Sigmoid colon (tissue), 7 donors: ENCODE measurements around the gene TMPRSS12. TPM values are rescaled to one million over a fixed set of nuclear protein-coding genes. Genes with fewer than 3 reads are reported as not detected.
"Not testable (repeated sequence)": the region's sequence is repeated elsewhere in the genome, so short reads cannot be mapped to it uniquely, and the experiment has no call there.

Experiments
- DNase-seq: peaks from one replicate; pipeline ENCODE4 v3.0.0-alpha.2; 2019
- H3K27ac ChIP-seq, 4 donors: fragments of 200-600 bp; sonication (generic); one replicate each; pipeline ENCODE4 v1.5.1; 2016 to 2019; ENCODE audit warnings: mild to moderate bottlenecking in 1 of 4
- H3K27me3 ChIP-seq, 3 donors: fragments of 200-600 bp; sonication (generic); one replicate each; pipeline ENCODE4 v1.5.1; 2019; ENCODE audit warnings: mild to moderate bottlenecking in 1 of 3
- H3K36me3 ChIP-seq, 4 donors: fragments of 200-600 bp; sonication (generic); one replicate each; pipeline ENCODE4 v1.5.1; 2016 to 2019
- H3K4me1 ChIP-seq, 4 donors: fragments of 200-600 bp; sonication (generic); one replicate each; pipeline ENCODE4 v1.5.1; 2017 to 2019
- H3K4me3 ChIP-seq, 4 donors: fragments of 200-600 bp; sonication (generic); one replicate each; pipeline ENCODE4 v1.5.1; 2017 to 2019; ENCODE audit warnings: mild to moderate bottlenecking in 2 of 4, moderate library complexity in 1 of 4
- H3K9me3 ChIP-seq, 4 donors: fragments of 200-600 bp in 3 of 4; sonication (generic) in 3 of 4; one replicate each; pipeline versions ENCODE4 v1.5.1 to v1.6.1; 2013 to 2019
- CTCF ChIP-seq, 4 experiments: fragments of 450-650 bp in 3 of 4; fragments of 200-600 bp in 1 of 4; IDR thresholded peaks; one replicate each; pipeline ENCODE4 v1.5.1; 2016 to 2019; ENCODE audit warnings: antibody characterized with exemption in 4 of 4, mild to moderate bottlenecking in 3 of 4, moderate library complexity in 2 of 4
- EP300 ChIP-seq, 4 donors: sonication (generic); formaldehyde crosslinking; IDR thresholded peaks; one replicate each; pipeline ENCODE4 v1.6.1; 2017; ENCODE audit warnings: antibody characterized with exemption in 4 of 4
- POLR2A ChIP-seq, 2 donors: fragments of 450-650 bp; IDR thresholded peaks; one replicate each; pipeline ENCODE4 v1.6.1; 2016; ENCODE audit warnings: antibody characterized with exemption in 2 of 2, mild to moderate bottlenecking in 2 of 2, moderate library complexity in 2 of 2
- POLR2AphosphoS5 ChIP-seq, 4 donors: sonication (generic); formaldehyde crosslinking; IDR thresholded peaks; one replicate each; pipeline ENCODE4 v1.6.1; 2017; ENCODE audit warnings: antibody characterized with exemption in 4 of 4
- WGBS, 2 donors: extraction: QIAGEN DNeasy Blood & Tissue Kit; methylation state at CpG; one replicate each; pipeline ENCODE4 v1.1.7; 2013; 5-methylcytosine and 5-hydroxymethylcytosine counted together
- intact Hi-C: fragments of 100-400 bp; cut with DNase I; formaldehyde crosslinking; loops from one replicate; pipeline ENCODE4 v1.15.1; 2023
- polyA plus RNA-seq, 3 donors: library from polyadenylated mRNA; stranded (reverse); fragments of 200-250 nt; gene quantifications; one replicate each; pipeline ENCODE4 v1.2.3, GENCODE V29; 2013
- total RNA-seq, 4 donors: library from RNA; depleted of rRNA; stranded (reverse); fragments of >200 nt; gene quantifications; one replicate each; pipeline ENCODE4 v1.1.0, GENCODE V29; 2016
- donor health status: healthy with polysubstance abuse.
- donor health status: Bipolar disorder and iron deficiency.
- donor health status: healthy.

Gene TMPRSS12
- total and polyA plus RNA-seq, 7 donors = not detected

- Histone ChIP-seq H3K4me3 (no peak overlapping the region), H3K27me3 (no peaks in the 10 kb centered on the region), H3K9me3 (no peaks in the 10 kb centered on the region), H3K27ac (no peak overlapping the region), H3K4me1 (peaks cover 0 to 6% (median 2%) of the 10 kb centered on the region in 4 donors), H3K36me3 (peaks cover 0 to 51% (median 20%) of the 10 kb centered on the region in 4 donors)
- TF ChIP-seq POLR2A (IDR thresholded peaks at IDR 0.05) (no peak), POLR2AphosphoS5 (IDR thresholded peaks at IDR 0.05) (no peak), CTCF (IDR thresholded peaks at IDR 0.05) (no peak), EP300 (IDR thresholded peaks at IDR 0.05) (no peak)
- no peak for DNase-seq
- intact Hi-C loops = loop anchor here (5.0 to 10.0 kb wide), 2 partner anchors 53 to 265 kb away; partner anchors contain the start of gene CSRNP2
Measured at GRCh38 chr12:50820177-50820576, 22.5 kb upstream of the TMPRSS12 start.

- Histone ChIP-seq H3K9me3 (no peaks in the 10 kb centered on the region), H3K27me3 (no peaks in the 10 kb centered on the region), H3K4me1 (peaks cover 0 to 14% (median 9%) of the 10 kb centered on the region in 4 donors), H3K27ac (no peak overlapping the region), H3K36me3 (peaks cover 0 to 32% (median 4%) of the 10 kb centered on the region in 4 donors), H3K4me3 (no peak overlapping the region)
- WGBS, 2 donors = 91 to 97% methylated on average over 1 of the region's 1 CpG
- intact Hi-C loops = loop anchor here (5.0 to 10.0 kb wide), 2 partner anchors 55 to 263 kb away; partner anchors contain the start of gene CSRNP2
- TF ChIP-seq EP300 (IDR thresholded peaks at IDR 0.05) (no peak), POLR2A (IDR thresholded peaks at IDR 0.05) (no peak), POLR2AphosphoS5 (IDR thresholded peaks at IDR 0.05) (no peak), CTCF (IDR thresholded peaks at IDR 0.05) (no peak)
- DNase-seq = no peak
Measured at GRCh38 chr12:50822082-50822481, 20.6 kb upstream of the TMPRSS12 start.

DNA sequence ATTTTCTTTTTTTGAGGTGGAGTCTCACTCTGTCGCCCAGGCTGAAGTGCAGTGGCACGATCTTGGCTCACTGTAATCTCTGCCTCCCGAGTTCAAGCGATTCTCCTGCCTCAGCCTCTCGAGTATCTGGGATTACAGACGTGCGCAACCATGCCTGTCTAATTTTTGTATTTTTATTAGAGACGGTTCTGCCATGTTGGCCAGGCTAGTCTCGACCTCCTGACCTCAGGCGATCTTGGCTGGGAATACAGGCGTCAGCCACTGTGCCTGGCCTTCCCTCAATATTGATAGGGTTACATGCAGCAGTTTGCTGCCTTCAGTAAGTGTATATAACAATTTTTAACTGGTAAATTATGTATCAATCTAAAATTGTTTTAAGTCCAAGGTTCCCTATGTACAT is 19.0 kb upstream of the TMPRSS12 start:
- peaks cover 0 to 15% (median 0%) of the 10 kb centered on the region in 4 donors for H3K36me3 ChIP-seq
- not testable (repeated sequence) for DNase-seq, H3K4me3 ChIP-seq, H3K9me3 ChIP-seq, H3K27me3 ChIP-seq
- 90 to 93% methylated on average over 11 of the region's 11 CpGs for WGBS, 2 donors
- intact Hi-C loops = loop anchor here (2.0 to 10.0 kb wide), 3 partner anchors 56 to 261 kb away; partner anchors contain the start of gene CSRNP2
- H3K27ac ChIP-seq = peak overlapping the region in 1 of 4 donors; percentile 71
- peaks cover 0 to 14% (median 9%) of the 10 kb centered on the region in 4 donors for H3K4me1 ChIP-seq

DNA sequence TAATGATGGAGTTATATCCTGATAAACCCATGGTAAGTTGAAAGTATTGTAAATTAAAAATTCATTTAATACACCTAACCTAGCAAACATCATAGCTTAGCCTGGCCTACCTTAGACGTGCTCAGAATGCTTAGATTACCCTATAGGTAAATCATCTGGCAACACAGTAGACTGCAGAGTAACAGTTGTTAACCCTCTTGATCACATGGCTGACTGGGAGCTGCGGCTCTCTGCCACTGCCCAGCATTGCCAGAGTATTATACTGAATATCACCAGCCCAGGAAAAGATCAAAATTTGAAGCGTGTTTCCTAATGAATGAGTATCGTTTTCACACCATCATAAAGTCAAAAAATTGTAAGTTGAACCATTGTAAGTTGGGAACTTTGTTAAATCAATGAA is 17.8 kb upstream of the TMPRSS12 start:
- intact Hi-C loops = loop anchor here (1.0 to 10.0 kb wide), 4 partner anchors 58 to 260 kb away; partner anchors contain the start of gene CSRNP2
- peak overlapping the region; percentile 50 to 71 (median 66) for H3K27ac ChIP-seq
- H3K9me3 ChIP-seq = no peaks in the 10 kb centered on the region
- H3K4me1 ChIP-seq = peaks cover 0 to 14% (median 9%) of the 10 kb centered on the region in 4 donors
- no peak overlapping the region for H3K4me3 ChIP-seq
- no peak for DNase-seq
- WGBS, 2 donors = 24 to 51% methylated on average over 4 of the region's 4 CpGs
- no peak for TF ChIP-seq CTCF (IDR thresholded peaks at IDR 0.05)
- no peak for TF ChIP-seq POLR2AphosphoS5 (IDR thresholded peaks at IDR 0.05)
- TF ChIP-seq EP300 (IDR thresholded peaks at IDR 0.05) = no peak
- no peak for TF ChIP-seq POLR2A (IDR thresholded peaks at IDR 0.05)
- H3K36me3 ChIP-seq = peaks cover 0 to 4% (median 0%) of the 10 kb centered on the region in 4 donors
- no peaks in the 10 kb centered on the region for H3K27me3 ChIP-seq

GRCh38 chr12:50825372-50825838 is 17.3 kb upstream of the TMPRSS12 start:
- intact Hi-C loops = loop anchor here (1.0 to 10.0 kb wide), 3 partner anchors 101 to 259 kb away; partner anchors contain the start of gene CSRNP2
- no peak for TF ChIP-seq EP300 (IDR thresholded peaks at IDR 0.05)
- peak; percentile 38 to 64 (median 49) for TF ChIP-seq CTCF (IDR thresholded peaks at IDR 0.05)
- peak in 2 of 4 donors; percentile 6 to 36 for TF ChIP-seq POLR2AphosphoS5 (IDR thresholded peaks at IDR 0.05)
- WGBS, 2 donors = 1 to 5% methylated on average over 2 of the region's 2 CpGs

More at GRCh38 chr12:50825372-50825838, 17.3 kb upstream of the TMPRSS12 start:
- no peak for DNase-seq
- no peaks in the 10 kb centered on the region for H3K36me3 ChIP-seq
- H3K4me3 ChIP-seq = no peak overlapping the region
- H3K9me3 ChIP-seq = no peaks in the 10 kb centered on the region
- H3K27me3 ChIP-seq = no peaks in the 10 kb centered on the region
- peak overlapping the region; percentile 50 to 71 (median 66) for H3K27ac ChIP-seq
- H3K4me1 ChIP-seq = peaks cover 0 to 14% (median 9%) of the 10 kb centered on the region in 4 donors
